Spleen (tissue), 11 donors: ENCODE results near the gene CLASP1. TPM values are rescaled to one million over a fixed set of nuclear protein-coding genes. Genes with fewer than 3 reads are reported as not detected.

ENCODE experiments used
- DNase-seq: peaks from one replicate; pipeline ENCODE4 v3.0.0-alpha.2; 2020
- H3K27ac ChIP-seq, 8 donors: fragments of 200-600 bp; sonication (generic) in 7 of 8; 1 replicate in 4 of 8; 2 replicates in 4 of 8; pipeline versions ENCODE4 v1.5.0 to v1.8.0; 2016 to 2021; ENCODE audit warnings: inconsistent platforms in 4 of 8, mild to moderate bottlenecking in 4 of 8, moderate library complexity in 1 of 8
- H3K27me3 ChIP-seq, 7 donors: fragments of 200-600 bp; sonication (generic) in 6 of 7; replicated peaks in 1 of 7; 1 replicate in 4 of 7; 2 replicates in 3 of 7; pipeline versions ENCODE4 v1.5.0 to v1.8.0; 2016 to 2021; ENCODE audit warnings: inconsistent platforms in 3 of 7, mild to moderate bottlenecking in 1 of 7
- H3K36me3 ChIP-seq, 6 donors: fragments of 200-600 bp; sonication (generic) in 5 of 6; 1 replicate in 4 of 6; 2 replicates in 2 of 6; pipeline versions ENCODE4 v1.5.0 to v1.8.0; 2016 to 2021; ENCODE audit warnings: inconsistent platforms in 2 of 6
- H3K4me1 ChIP-seq, 6 donors: fragments of 200-600 bp; sonication (generic) in 5 of 6; 1 replicate in 3 of 6; 2 replicates in 3 of 6; pipeline versions ENCODE4 v1.5.0 to v1.8.0; 2016 to 2021; ENCODE audit warnings: inconsistent platforms in 3 of 6
- H3K4me3 ChIP-seq, 8 donors: fragments of 200-600 bp; sonication (generic) in 7 of 8; 1 replicate in 4 of 8; 2 replicates in 4 of 8; pipeline versions ENCODE4 v1.5.0 to v1.8.0; 2016 to 2021; ENCODE audit warnings: inconsistent platforms in 4 of 8, mild to moderate bottlenecking in 4 of 8, moderate library complexity in 2 of 8
- H3K9me3 ChIP-seq, 8 donors: fragments of 200-600 bp; sonication (generic) in 7 of 8; 1 replicate in 4 of 8; 2 replicates in 4 of 8; pipeline versions ENCODE4 v1.5.0 to v1.8.0; 2016 to 2021; ENCODE audit warnings: inconsistent platforms in 4 of 8
- CTCF ChIP-seq, 11 experiments: fragments of 200-600 bp in 7 of 11; fragments of 450-650 bp in 4 of 11; sonication (generic) in 4 of 11; IDR thresholded peaks in 8 of 11; conservative IDR thresholded peaks in 3 of 11; 1 replicate in 7 of 11; 2 replicates in 4 of 11; pipeline versions ENCODE4 v1.4.0 to v1.8.0; 2016 to 2021; ENCODE audit warnings: antibody characterized with exemption in 11 of 11, inconsistent platforms in 4 of 11, mild to moderate bottlenecking in 1 of 11
- POLR2A ChIP-seq, 3 donors: fragments of 450-650 bp; IDR thresholded peaks; one replicate each; pipeline ENCODE4 v1.5.1; 2017; ENCODE audit warnings: antibody characterized with exemption in 3 of 3, mild to moderate bottlenecking in 1 of 3
- POLR2AphosphoS5 ChIP-seq, 3 donors: sonication (generic); formaldehyde crosslinking; IDR thresholded peaks; one replicate each; pipeline ENCODE4 v1.5.1; 2017; ENCODE audit warnings: antibody characterized with exemption in 3 of 3
- WGBS, 5 donors: extraction: QIAGEN DNeasy Blood & Tissue Kit in 3 of 5; methylation state at CpG; one replicate each; pipeline versions ENCODE4 v1.1.5 to v1.1.7; 2013 to 2018; 5-methylcytosine and 5-hydroxymethylcytosine counted together
- intact Hi-C: fragments of 100-400 bp; cut with DNase I; formaldehyde crosslinking; loops from one replicate; pipeline ENCODE4 v1.15.0; 2023; ENCODE audit warnings: low total_unique reads
- polyA plus RNA-seq, 3 donors: library from polyadenylated mRNA; stranded (reverse); fragments of 200-250 nt; gene quantifications; one replicate each; pipeline ENCODE4 v1.2.1, GENCODE V29; 2013
- total RNA-seq, 7 donors: library from RNA; depleted of rRNA in 3 of 7; stranded (reverse); fragments of >200 nt in 3 of 7; fragmentation: NEBNext Ultra II Directional in 4 of 7; extraction: Animal tissue kit (Norgen Biotek cat#: 25700) in 4 of 7; gene quantifications; one replicate each; pipeline versions ENCODE4 v1.1.0 to v1.2.1, GENCODE V29; 2016 to 2021
- donor health status: healthy with polysubstance abuse.
- donor health status: DM: no; HTN: no; CAD: no; lungs with moderate emphysema.
- donor health status: DM: no; HTN: no; CAD: no.
- donor health status: Bipolar disorder and iron deficiency.
- donor health status: healthy.
- donor health status: DM: no; HTN: no; CAD: no.
- donor health status: DM: yes; HTN: yes; CAD: no.

CLASP1 gene
- total and polyA plus RNA-seq, 10 donors: 4.0 to 103 (median 71.7) TPM

GRCh38 chr2:121489284-121489683 is 160.0 kb downstream of the CLASP1 start:
- no peak overlapping the region for H3K27ac ChIP-seq
- no peaks in the 10 kb centered on the region for H3K9me3 ChIP-seq
- no peak for TF ChIP-seq POLR2AphosphoS5 (IDR thresholded peaks at IDR 0.05)
- TF ChIP-seq POLR2A (IDR thresholded peaks at IDR 0.05): no peak
- no peak for TF ChIP-seq CTCF (IDR thresholded peaks at IDR 0.05 in 8 of 11, conservative IDR thresholded peaks at IDR 0.05 in 3 of 11)
- H3K27me3 ChIP-seq: no peaks in the 10 kb centered on the region
- intact Hi-C loops: no loop called here
- 83 to 88% (median 86%) methylated on average over 1 of the region's 1 CpG for WGBS, 5 donors
- DNase-seq: no peak
- H3K36me3 ChIP-seq: peaks cover 0 to 4% (median 0%) of the 10 kb centered on the region in 6 donors
- no peak overlapping the region for H3K4me3 ChIP-seq
- peaks cover 0 to 66% (median 19%) of the 10 kb centered on the region in 6 donors for H3K4me1 ChIP-seq

DNA sequence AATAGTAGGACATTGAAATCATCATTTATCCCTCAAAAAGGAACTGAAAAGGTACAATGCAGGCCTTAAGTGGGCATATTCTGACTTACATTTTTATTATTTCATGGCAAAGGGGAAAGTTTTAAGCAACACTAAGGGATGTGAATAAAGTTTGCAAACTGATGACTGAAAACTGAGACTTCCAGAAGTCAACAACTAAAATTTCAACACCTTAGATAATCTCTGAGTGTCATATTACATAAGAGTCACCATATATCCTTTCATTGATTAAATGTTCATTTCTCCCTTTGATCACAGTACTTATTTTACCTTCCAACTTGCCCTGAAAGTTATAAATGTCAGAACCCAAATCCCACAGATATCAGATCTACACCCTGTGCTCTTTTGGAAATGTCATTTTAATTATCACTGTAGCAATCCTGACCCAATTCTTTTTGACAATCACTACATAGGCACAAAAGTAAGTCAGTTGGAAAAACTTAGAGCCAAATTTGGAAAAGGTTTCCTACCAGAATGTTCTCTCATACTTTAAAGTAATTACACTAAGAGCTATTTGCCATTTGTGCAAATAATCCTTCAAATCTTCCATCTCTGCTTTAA is 163.0 kb downstream of the CLASP1 start:
- Histone ChIP-seq H3K4me1 (peaks cover 0 to 60% (median 14%) of the 10 kb centered on the region in 6 donors), H3K4me3 (no peak overlapping the region), H3K27me3 (no peaks in the 10 kb centered on the region), H3K36me3 (peaks cover 0 to 22% (median 4%) of the 10 kb centered on the region in 6 donors), H3K9me3 (no peaks in the 10 kb centered on the region), H3K27ac (no peak overlapping the region)
- intact Hi-C loops: no loop called here
- no peak for DNase-seq
- no peak for TF ChIP-seq POLR2A (IDR thresholded peaks at IDR 0.05)
- no peak for TF ChIP-seq POLR2AphosphoS5 (IDR thresholded peaks at IDR 0.05)
- no peak for TF ChIP-seq CTCF (IDR thresholded peaks at IDR 0.05 in 8 of 11, conservative IDR thresholded peaks at IDR 0.05 in 3 of 11)

DNA sequence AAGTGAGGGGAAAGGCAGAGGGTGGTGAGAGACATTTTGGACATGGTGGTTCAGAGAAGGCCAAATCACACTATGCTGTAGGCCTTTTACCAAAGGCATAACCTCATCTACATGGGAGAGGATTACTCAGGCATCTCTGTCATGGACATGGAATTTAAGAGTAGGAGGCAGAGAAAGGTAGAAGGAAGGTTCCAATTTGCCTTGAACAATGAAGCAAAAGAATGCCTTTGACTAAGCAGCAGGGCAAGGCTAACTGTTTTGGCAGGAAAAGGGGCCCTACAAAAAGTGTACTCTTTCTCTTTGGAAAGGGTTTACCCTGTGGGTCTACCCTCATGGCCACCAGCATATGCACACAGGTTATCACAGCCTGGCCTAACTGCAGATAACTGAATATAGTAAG is 164.2 kb downstream of the CLASP1 start:
- DNase-seq: no peak
- H3K9me3 ChIP-seq: no peaks in the 10 kb centered on the region
- peaks cover 0 to 30% (median 4%) of the 10 kb centered on the region in 6 donors for H3K36me3 ChIP-seq
- intact Hi-C loops: no loop called here
- no peak for TF ChIP-seq POLR2A (IDR thresholded peaks at IDR 0.05)
- TF ChIP-seq POLR2AphosphoS5 (IDR thresholded peaks at IDR 0.05): no peak
- no peak for TF ChIP-seq CTCF (IDR thresholded peaks at IDR 0.05 in 8 of 11, conservative IDR thresholded peaks at IDR 0.05 in 3 of 11)
- H3K27me3 ChIP-seq: no peaks in the 10 kb centered on the region
- peaks cover 0 to 60% (median 17%) of the 10 kb centered on the region in 6 donors for H3K4me1 ChIP-seq
- no peak overlapping the region for H3K4me3 ChIP-seq
- no peak overlapping the region for H3K27ac ChIP-seq

DNA sequence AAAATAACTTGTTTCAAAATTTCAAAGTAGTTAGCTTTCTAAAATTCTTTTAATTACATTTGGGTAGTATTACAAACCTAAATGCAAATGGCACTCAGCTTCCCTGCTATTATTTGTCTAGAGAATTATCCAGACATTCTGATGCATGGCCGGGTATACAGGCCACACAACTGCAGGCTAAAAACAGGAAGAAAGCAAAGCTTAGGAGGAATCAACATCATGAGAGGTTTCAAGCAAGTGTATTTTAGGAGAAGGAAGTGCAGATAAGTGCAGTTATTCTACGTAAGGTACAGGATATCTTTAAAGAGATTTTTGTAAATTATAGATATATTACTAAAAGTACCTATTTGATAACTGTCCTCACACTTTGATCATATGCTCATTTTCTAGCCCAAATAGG is 165.4 kb downstream of the CLASP1 start:
- TF ChIP-seq POLR2A (IDR thresholded peaks at IDR 0.05) (no peak), POLR2AphosphoS5 (IDR thresholded peaks at IDR 0.05) (no peak), CTCF (IDR thresholded peaks at IDR 0.05 in 8 of 11, conservative IDR thresholded peaks at IDR 0.05 in 3 of 11) (no peak)
- intact Hi-C loops: no loop called here
- Histone ChIP-seq H3K27me3 (no peaks in the 10 kb centered on the region), H3K36me3 (peaks cover 0 to 34% (median 4%) of the 10 kb centered on the region in 6 donors), H3K9me3 (no peaks in the 10 kb centered on the region), H3K4me3 (no peak overlapping the region), H3K27ac (no peak overlapping the region), H3K4me1 (peaks cover 0 to 57% (median 14%) of the 10 kb centered on the region in 6 donors)
- WGBS, 5 donors: 45 to 61% (median 52%) methylated on average over 2 of the region's 2 CpGs
- DNase-seq: no peak
